Gastroesophageal sphincter (tissue), 4 donors: ENCODE data around the gene CRKL. TPM values are rescaled to one million over a fixed set of nuclear protein-coding genes. Genes with fewer than 3 reads are reported as not detected.

Experiments used
- ATAC-seq: fragments of 150-250 bp; one replicate; pipeline ENCODE4 v1.9.1; 2016; ENCODE audit warnings: mild to moderate bottlenecking, moderate library complexity
- H3K27ac ChIP-seq, 4 donors: fragments of 200-600 bp; sonication (generic) in 3 of 4; 1 replicate in 3 of 4; 2 replicates in 1 of 4; pipeline ENCODE4 v1.5.1; 2016 to 2019
- H3K27me3 ChIP-seq: fragments of 200-600 bp; sonication (generic); one replicate; pipeline ENCODE4 v1.5.1; 2019
- H3K36me3 ChIP-seq, 2 donors: fragments of 200-600 bp; sonication (generic); one replicate each; pipeline ENCODE4 v1.5.1; 2019; ENCODE audit warnings: control low read depth in 1 of 2
- H3K4me1 ChIP-seq, 3 donors: fragments of 200-600 bp; sonication (generic); 1 replicate in 2 of 3; 2 replicates in 1 of 3; pipeline ENCODE4 v1.5.1; 2016 to 2019; ENCODE audit warnings: control low read depth in 2 of 3
- H3K4me3 ChIP-seq, 2 donors: fragments of 200-600 bp; sonication (generic); one replicate each; pipeline ENCODE4 v1.5.1; 2019; ENCODE audit warnings: mild to moderate bottlenecking in 1 of 2, moderate library complexity in 1 of 2
- H3K9me3 ChIP-seq, 3 donors: fragments of 200-600 bp; sonication (generic); one replicate each; pipeline ENCODE4 v1.5.1; 2017 to 2019; ENCODE audit warnings: control low read depth in 2 of 3
- CTCF ChIP-seq, 4 experiments: fragments of 200-600 bp in 2 of 4; fragments of 450-650 bp in 2 of 4; sonication (generic) in 1 of 4; IDR thresholded peaks; one replicate each; pipeline ENCODE4 v1.5.1; 2017 to 2019; ENCODE audit warnings: antibody characterized with exemption in 4 of 4, mild to moderate bottlenecking in 2 of 4, moderate library complexity in 2 of 4
- EP300 ChIP-seq: sonication (generic); formaldehyde crosslinking; IDR thresholded peaks from one replicate; pipeline ENCODE4 v1.6.1; 2017; ENCODE audit warnings: antibody characterized with exemption, mild to moderate bottlenecking
- POLR2A ChIP-seq, 2 donors: fragments of 450-650 bp; IDR thresholded peaks; one replicate each; pipeline ENCODE4 v1.6.1; 2017; ENCODE audit warnings: antibody characterized with exemption in 2 of 2, mild to moderate bottlenecking in 2 of 2, moderate library complexity in 1 of 2
- POLR2AphosphoS5 ChIP-seq: sonication (generic); formaldehyde crosslinking; IDR thresholded peaks from one replicate; pipeline ENCODE4 v1.6.1; 2017; ENCODE audit warnings: antibody characterized with exemption
- WGBS, 2 donors: methylation state at CpG; one replicate each; pipeline ENCODE4 v1.1.5; 2018; ENCODE audit warnings: low coverage in 1 of 2; 5-methylcytosine and 5-hydroxymethylcytosine counted together
- total RNA-seq, 4 donors: library from RNA; depleted of rRNA; stranded (reverse); fragments of >200 nt; gene quantifications; one replicate each; pipeline ENCODE4 v1.1.0, GENCODE V29; 2016

CRKL gene
- total RNA-seq, 4 donors from 2014 or later: 42.5 to 55.8 (median 46.0) TPM

GRCh38 chr22:20956258-20957101 is 39.3 kb downstream of the CRKL start:
- no peaks in the 10 kb centered on the region for H3K9me3 ChIP-seq
- H3K36me3 ChIP-seq: peaks cover 0 to 31% of the 10 kb centered on the region in 2 donors
- peak overlapping the region in 3 of 4 donors; percentile 55 to 72 (median 71) for H3K27ac ChIP-seq
- H3K4me1 ChIP-seq: peaks cover 0 to 27% (median 7%) of the 10 kb centered on the region in 3 donors
- H3K27me3 ChIP-seq: no peaks in the 10 kb centered on the region
- peak overlapping the region; percentile 49 to 70 for H3K4me3 ChIP-seq
- no peak for ATAC-seq
- TF ChIP-seq POLR2AphosphoS5 (no peak), CTCF (IDR thresholded peaks at IDR 0.05) (no peak), EP300 (no peak), POLR2A (IDR thresholded peaks at IDR 0.05) (no peak)
- 44% methylated on average over 8 of the region's 27 CpGs; no CpG with 5 or more reads in 1 of the 2 donors for WGBS, 2 donors

GRCh38 chr22:20957102-20957682 is 40.0 kb downstream of the CRKL start:
- Histone ChIP-seq H3K36me3 (peaks cover 0 to 24% of the 10 kb centered on the region in 2 donors), H3K4me1 (peaks cover 0 to 27% (median 7%) of the 10 kb centered on the region in 3 donors), H3K9me3 (no peaks in the 10 kb centered on the region), H3K27ac (peak overlapping the region in 3 of 4 donors; percentile 55 to 72 (median 71)), H3K27me3 (peaks cover 2% of the 10 kb centered on the region), H3K4me3 (peak overlapping the region; percentile 49 to 70)
- TF ChIP-seq POLR2AphosphoS5: no peak
- TF ChIP-seq CTCF (IDR thresholded peaks at IDR 0.05): no peak
- TF ChIP-seq POLR2A (IDR thresholded peaks at IDR 0.05): no peak
- TF ChIP-seq EP300: no peak
- WGBS, 2 donors: 0% methylated on average over 1 of the region's 59 CpGs; no CpG with 5 or more reads in 1 of the 2 donors
- ATAC-seq: peak; percentile 27

- peaks cover 7% of the 10 kb centered on the region for H3K27me3 ChIP-seq
- WGBS, 2 donors: 6 to 12% methylated on average over 9 to 10 of the region's 32 CpGs
- peak overlapping the region; percentile 49 to 70 for H3K4me3 ChIP-seq
- TF ChIP-seq CTCF (IDR thresholded peaks at IDR 0.05) (peak in 1 of 4 experiments; percentile 12), EP300 (no peak), POLR2A (IDR thresholded peaks at IDR 0.05) (no peak)
- H3K9me3 ChIP-seq: no peaks in the 10 kb centered on the region
- peaks cover 0 to 27% (median 7%) of the 10 kb centered on the region in 3 donors for H3K4me1 ChIP-seq
- peak overlapping the region in 3 of 4 donors; percentile 55 to 72 (median 71) for H3K27ac ChIP-seq
- peak; percentile 49 for ATAC-seq
- peaks cover 0 to 17% of the 10 kb centered on the region in 2 donors for H3K36me3 ChIP-seq
Observed at GRCh38 chr22:20957683-20958431, 40.6 kb downstream of the CRKL start.

- Histone ChIP-seq H3K36me3 (no peaks in the 10 kb centered on the region), H3K4me3 (no peak overlapping the region), H3K27me3 (peaks cover 25% of the 10 kb centered on the region), H3K9me3 (no peaks in the 10 kb centered on the region), H3K27ac (no peak overlapping the region), H3K4me1 (peaks cover 0 to 33% (median 7%) of the 10 kb centered on the region in 3 donors)
- no peak for ATAC-seq
- 97 to 98% methylated on average over 10 to 11 of the region's 20 CpGs for WGBS, 2 donors
- no peak for TF ChIP-seq POLR2A (IDR thresholded peaks at IDR 0.05)
Observed at GRCh38 chr22:20959578-20960461, 42.6 kb downstream of the CRKL start.
